RCC 7860 (cell line): ENCODE results near the gene MLLT3.

Experiments
- DNase-seq: peaks from one replicate; pipeline ENCODE4 v3.0.0-alpha.2; 2015; ENCODE audit warnings: low spot score
- FAIRE-seq: peaks from 2 replicates; lab custom pipeline; 2012; peaks lifted over from hg19 to GRCh38; lab: Jason Lieb, UNC

MLLT3 gene

DNA sequence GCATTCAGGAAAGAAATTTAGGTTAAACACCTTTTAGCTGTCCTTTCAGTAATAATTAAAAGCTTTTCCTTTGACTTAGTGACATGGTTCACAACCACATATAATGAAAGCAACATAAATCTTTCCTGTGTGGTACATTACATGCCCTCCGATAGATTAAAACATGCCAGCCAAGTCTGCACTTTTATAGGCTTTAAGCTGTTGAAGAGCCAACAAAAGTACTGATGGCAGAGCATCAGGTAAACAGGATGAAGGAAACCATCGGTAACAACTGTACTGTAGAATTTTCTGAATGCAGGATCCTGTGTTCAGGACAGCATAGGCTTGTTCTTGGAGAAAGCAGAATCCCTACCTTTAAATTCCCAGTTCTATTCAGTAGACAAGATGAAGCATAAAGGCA is 226.6 kb downstream of the MLLT3 start:
- DNase-seq: no peak
- no peak for FAIRE-seq

DNA sequence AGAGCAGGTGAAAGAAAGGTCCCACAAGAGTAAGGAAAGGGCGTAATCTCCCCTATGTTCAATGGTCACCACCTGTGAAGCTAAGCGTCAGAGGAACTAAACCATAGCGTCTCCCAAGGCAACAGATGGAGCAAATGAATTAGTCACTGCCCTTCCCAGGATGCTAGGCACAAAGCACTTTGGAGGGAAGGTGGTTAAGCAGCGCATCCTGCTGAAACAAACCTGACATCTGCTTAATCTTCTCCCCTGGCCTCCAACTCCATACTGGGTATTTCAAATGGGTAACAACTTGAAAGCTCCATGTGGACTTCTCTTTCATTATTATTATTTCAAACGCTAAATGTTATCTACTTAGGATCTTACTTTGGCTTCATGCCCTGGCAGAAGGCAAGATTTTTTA is 227.3 kb downstream of the MLLT3 start:
- DNase-seq: no peak
- FAIRE-seq: no peak

- no peak for DNase-seq
- FAIRE-seq: no peak
Measured at GRCh38 chr9:20391208-20391607, 231.1 kb downstream of the MLLT3 start.

- FAIRE-seq: no peak
- DNase-seq: no peak
Measured at GRCh38 chr9:20390400-20390799, 231.9 kb downstream of the MLLT3 start.

DNA sequence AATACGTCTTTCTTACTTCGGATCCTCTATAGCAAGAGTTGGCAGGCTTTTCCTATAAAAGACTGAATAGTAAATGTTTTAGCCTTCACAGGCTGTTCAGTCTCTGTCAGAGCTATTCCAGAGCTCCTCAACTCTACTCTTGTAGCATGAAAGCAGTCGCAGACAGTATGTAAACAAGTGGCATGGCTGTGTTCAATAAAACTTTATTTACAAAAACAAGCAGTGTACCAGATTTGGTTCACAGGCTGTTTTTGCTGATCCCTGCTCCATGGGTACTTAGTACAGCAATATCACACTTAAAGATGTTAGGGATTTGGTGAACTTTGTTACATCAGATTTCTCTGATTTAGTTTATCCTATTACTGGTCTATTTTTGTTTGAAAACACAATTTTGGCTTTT is 235.2 kb downstream of the MLLT3 start:
- FAIRE-seq (no peak), DNase-seq (no peak)

- no peak for FAIRE-seq
- no peak for DNase-seq
Measured at GRCh38 chr9:20384642-20385041, 237.7 kb downstream of the MLLT3 start.

- no peak for FAIRE-seq
- DNase-seq: no peak
Measured at GRCh38 chr9:20382460-20383071, 239.7 kb downstream of the MLLT3 start.

DNA sequence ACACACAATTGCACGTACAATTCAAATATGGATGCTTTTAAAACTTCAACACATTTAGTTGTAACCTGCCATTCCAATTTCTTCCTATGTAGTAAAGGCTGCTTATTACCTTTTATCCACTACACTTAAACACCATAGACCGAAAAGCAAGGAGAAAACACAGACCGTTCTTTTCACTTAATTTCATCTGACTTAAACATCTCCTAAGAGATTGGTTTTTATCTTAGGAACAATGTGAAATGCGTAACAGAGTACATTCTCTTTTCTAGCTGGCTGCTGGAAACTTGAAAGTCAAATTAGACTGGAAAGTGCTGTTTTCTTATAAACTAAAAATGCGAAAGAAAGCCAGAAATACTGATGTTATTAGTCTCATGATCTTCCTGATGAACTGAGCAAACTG is 241.8 kb downstream of the MLLT3 start:
- no peak for DNase-seq
- FAIRE-seq: no peak

DNA sequence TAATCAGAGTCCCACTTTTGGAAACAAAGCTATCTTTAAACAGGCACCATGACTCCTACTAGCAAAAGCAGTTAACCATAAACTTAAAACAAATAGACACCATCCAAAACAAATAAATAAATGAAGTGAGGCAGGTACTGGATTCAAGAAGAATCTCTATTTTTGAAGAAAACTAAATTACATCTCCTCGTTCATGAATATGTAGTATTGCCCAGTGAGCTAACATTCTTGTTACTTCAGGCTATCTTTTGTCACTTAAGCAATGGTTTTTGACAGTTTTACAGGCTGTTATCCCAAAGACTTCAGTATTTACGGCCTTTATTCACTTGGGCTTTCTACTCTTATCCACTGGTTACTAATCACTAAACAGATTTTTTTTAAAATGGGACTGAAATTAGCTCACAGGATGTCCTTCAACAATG is 242.5 kb downstream of the MLLT3 start:
- no peak for FAIRE-seq
- no peak for DNase-seq

- DNase-seq (no peak), FAIRE-seq (no peak)
Measured at GRCh38 chr9:20378851-20379250, 243.4 kb downstream of the MLLT3 start.

DNA sequence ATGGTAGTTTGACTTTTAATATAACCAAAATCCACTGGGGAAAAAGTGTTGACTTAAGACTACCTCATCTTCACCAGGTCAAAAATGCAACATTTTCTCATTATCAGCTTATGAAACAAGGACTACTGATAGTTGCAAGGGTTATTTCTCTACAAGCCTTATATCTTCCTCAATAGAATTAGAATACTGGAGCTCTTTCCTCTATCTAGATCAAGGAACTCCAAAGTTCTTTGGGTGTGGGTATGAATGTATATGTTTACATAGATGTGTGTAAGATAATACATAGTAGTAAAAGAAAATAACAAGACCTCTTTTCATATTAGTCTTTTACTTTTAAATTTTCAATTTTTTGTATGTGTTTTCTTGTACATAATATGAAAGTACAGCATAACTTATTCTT is 244.5 kb downstream of the MLLT3 start:
- FAIRE-seq (no peak), DNase-seq (no peak)

DNA sequence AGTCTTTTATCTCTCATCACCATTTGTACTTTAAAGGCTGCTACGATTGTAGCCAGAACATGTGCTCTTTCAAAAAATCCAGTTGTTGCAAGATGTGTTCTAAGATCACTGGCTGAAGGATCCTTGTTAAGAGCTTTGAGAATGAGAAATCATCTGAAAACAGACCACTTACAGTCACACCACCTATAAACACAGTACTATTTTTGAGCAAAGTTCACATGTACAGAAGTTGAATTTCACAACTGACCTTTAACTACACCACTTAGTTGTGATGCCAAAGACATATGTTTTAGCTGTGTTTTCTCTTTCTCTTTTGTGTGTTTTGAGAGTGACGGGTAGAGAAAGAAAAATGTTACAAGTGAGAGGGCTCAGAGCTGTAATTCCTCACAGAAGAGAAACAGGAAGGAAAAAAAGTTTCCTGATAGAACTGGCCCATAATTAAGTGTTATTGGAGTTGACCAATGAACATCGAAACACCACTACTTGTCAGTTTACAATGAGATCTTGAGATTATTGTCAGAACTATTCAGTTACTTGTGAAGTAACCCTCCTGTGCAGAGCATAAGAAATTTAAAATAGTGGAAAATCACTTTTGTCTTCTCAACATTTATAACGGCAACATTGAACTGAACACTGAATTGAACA is 245.4 kb downstream of the MLLT3 start:
- FAIRE-seq (no peak), DNase-seq (no peak)

DNA sequence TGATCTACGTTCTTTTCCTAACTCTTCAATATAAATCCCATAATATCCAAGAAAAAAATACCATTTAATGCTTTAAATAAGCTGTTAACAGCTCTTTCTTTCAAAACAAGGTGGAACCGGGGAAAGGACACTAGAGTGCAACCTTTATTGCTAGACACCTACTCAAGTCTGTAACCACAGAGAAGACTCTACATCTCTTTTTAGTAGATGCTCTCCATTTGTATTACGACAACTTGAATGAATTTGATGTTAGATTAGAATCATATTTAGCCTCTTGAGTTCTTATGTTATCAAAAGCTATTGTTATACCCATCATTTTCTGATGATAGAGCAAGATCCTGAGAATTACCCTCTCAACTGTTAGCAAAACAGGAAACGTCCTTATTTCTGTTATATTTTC is 246.3 kb downstream of the MLLT3 start:
- DNase-seq (no peak), FAIRE-seq (no peak)

GRCh38 chr9:20373263-20373662 is 249.0 kb downstream of the MLLT3 start:
- no peak for FAIRE-seq

GRCh38 chr9:20369391-20369790 is 252.9 kb downstream of the MLLT3 start:
- FAIRE-seq: no peak

More at GRCh38 chr9:20373263-20373662, 249.0 kb downstream of the MLLT3 start:
- DNase-seq: no peak

GRCh38 chr9:20367855-20368254 is 254.4 kb downstream of the MLLT3 start:
- FAIRE-seq (no peak), DNase-seq (no peak)

More at GRCh38 chr9:20369391-20369790, 252.9 kb downstream of the MLLT3 start:
- no peak for DNase-seq

- FAIRE-seq (no peak), DNase-seq (no peak)
Measured at GRCh38 chr9:20364959-20365358, 257.3 kb downstream of the MLLT3 start.

DNA sequence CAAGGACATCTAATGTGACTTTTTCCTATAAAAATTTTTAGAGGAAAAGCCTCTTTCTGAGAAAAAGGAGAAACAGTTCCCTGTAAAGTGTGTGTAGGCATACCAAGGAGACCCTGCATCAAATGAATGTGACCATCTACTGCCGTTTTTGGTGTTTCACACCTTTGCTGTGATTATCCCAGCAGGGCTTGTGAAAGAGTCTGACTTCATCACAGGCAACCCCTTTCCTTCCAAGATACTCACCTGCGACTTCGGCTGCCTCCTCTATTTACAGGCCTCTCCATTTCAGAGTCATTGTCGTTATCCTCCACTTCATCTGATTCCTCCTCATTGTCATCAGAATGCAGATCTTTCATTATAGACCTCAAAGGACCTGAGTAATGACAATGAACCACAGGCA is 259.1 kb downstream of the MLLT3 start:
- DNase-seq (no peak), FAIRE-seq (no peak)

DNA sequence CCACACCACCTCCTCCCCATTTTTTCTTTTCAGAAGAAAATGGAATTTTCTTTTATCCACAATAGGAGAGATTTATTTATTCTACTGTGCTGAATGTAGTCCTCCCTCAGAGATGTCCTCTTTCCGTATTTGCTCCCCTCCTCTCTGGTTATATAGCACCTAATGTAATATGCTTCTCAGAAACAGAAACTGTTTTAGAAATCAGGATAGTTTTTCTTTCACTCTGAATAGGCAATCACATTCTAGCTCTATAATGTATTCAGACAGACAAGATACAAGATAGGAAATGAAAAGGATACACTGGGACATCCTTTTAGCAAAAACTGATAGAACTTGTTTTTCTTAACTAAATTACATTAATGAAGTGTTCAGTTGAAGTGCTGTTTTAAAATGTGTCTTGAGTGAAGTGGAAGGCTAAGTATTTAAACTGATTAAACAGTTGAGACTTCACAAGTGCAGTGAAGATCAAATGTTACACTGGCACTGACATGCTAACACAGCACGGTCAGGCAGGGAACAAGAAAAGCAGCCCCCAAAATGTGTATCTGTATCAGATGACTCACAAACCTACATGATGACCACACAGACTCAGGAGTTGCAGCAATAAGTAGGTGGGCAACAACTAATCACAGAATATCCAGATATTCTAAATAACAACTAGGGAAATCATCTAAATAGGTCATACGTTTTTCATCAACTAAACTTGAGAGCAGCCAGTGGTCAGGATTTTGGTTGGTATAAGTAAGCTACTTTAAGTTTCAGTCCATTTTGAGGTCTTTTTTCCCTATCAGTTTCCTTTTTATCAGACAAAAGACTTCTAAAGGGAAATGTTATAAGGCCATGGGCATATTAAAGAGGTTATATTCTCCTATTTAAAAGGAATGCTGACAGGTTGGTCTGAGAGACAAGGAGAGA is 260.4 kb downstream of the MLLT3 start:
- no peak for DNase-seq
- FAIRE-seq: no peak

- no peak for FAIRE-seq
- no peak for DNase-seq
Measured at GRCh38 chr9:20361229-20361628, 261.1 kb downstream of the MLLT3 start.

DNA sequence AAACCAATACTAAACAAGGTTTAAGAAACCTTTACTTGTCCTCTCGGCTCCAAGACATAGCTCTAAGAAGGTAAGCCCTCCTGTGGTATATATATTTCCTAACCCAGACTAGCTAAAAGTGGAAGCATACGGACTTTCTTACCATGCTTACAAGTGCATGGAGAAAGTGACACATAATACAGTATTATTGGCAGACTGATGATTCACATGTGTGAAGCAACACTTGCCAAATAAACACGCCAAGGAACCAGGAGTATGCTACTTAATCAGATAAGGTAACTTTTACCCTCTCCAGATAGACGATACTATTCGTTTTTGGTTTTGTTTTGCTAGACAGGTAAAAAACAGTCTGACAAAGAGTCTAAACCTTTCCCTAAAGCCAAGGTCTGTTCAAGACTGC is 264.1 kb downstream of the MLLT3 start:
- FAIRE-seq (no peak), DNase-seq (no peak)

GRCh38 chr9:20357037-20357432 is 265.3 kb downstream of the MLLT3 start:
- no peak for FAIRE-seq

More at GRCh38 chr9:20357037-20357432, 265.3 kb downstream of the MLLT3 start:
- DNase-seq: no peak
